Measurements from ENCODE around the gene SPAG4.

DNA sequence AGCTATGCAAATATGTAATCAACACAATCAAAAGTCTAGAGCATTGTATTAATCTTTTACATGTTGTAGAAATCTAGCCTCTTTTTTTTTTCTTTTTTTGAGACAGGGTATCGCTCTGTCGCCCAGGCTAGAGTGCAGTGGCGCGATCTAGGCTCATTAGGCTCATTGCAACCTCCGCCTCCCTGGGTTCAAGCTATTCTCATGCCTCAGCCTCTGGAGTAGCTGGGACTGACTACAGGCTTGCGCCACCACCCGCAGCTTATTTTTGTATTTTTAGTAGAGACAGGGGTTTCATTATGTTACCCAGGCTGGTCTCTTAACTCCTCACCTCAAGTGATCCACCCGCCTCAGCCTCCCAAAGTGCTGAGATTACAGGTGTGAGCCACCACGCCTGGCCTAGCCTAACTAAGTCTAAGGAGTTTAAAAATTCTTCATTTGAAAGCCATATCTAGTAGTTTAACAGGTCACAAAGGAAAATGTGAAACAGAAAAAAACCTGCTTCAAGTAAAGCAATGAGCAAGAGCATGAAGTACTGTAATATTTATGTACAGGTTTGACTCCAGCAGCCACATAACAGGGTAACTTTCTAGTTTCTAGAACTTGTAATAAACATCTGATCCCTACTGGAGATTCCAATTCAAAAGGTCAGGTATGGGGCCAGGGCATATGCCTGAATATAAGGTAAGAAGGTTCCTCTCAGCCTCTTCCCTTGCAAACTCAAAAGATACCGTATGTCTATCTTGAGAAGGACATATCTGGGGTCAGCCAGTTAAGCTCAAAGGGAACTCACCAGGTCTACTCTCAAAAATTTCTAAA is 44.7 kb downstream of the SPAG4 start:
- TF ChIP-seq, protein P1, sequence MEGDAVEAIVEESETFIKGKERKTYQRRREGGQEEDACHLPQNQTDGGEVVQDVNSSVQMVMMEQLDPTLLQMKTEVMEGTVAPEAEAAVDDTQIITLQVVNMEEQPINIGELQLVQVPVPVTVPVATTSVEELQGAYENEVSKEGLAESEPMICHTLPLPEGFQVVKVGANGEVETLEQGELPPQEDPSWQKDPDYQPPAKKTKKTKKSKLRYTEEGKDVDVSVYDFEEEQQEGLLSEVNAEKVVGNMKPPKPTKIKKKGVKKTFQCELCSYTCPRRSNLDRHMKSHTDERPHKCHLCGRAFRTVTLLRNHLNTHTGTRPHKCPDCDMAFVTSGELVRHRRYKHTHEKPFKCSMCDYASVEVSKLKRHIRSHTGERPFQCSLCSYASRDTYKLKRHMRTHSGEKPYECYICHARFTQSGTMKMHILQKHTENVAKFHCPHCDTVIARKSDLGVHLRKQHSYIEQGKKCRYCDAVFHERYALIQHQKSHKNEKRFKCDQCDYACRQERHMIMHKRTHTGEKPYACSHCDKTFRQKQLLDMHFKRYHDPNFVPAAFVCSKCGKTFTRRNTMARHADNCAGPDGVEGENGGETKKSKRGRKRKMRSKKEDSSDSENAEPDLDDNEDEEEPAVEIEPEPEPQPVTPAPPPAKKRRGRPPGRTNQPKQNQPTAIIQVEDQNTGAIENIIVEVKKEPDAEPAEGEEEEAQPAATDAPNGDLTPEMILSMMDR (IDR thresholded peaks at IDR 0.05) = no peak
- no peak for TF ChIP-seq POLR2A (IDR thresholded peaks at IDR 0.05)
